ENCODE results near the gene FMN2. TPM values are rescaled to one million over a fixed set of nuclear protein-coding genes. Genes with fewer than 3 reads are reported as not detected.

FMN2 gene
- polyA plus RNA-seq, 3 donors = not detected

GRCh38 chr1:240508201-240508600 is 416.5 kb downstream of the FMN2 start:
- Mint-ChIP-seq H3K27ac (no peak overlapping the region), H3K36me3 (no peaks in the 10 kb centered on the region), H3K4me1 (no peaks in the 10 kb centered on the region), H3K9me3 (peaks cover 0 to 22% (median 5%) of the 10 kb centered on the region in 7 donors), H3K27me3 (ENCODE audit: low read depth in 3 of 3) (no peaks in the 10 kb centered on the region), H3K4me3 (no peak overlapping the region)
- Histone ChIP-seq H3K9ac (ENCODE audit: insufficient read depth, low read length, poor library complexity, severe bottlenecking) (no peak overlapping the region), H3K4me1 (ENCODE audit: control insufficient read depth in 1 of 2, insufficient read depth in 2 of 2, low read length in 2 of 2) (no peaks in the 10 kb centered on the region), H3K79me2 (ENCODE audit: insufficient read depth, low read length) (no peaks in the 10 kb centered on the region), H4K20me1 (ENCODE audit: insufficient read depth, low read length) (no peaks in the 10 kb centered on the region), H3K27ac (ENCODE audit: low read depth in 1 of 2, low read length in 2 of 2) (no peak overlapping the region), H3K4me3 (replicated peaks in 1 of 3; ENCODE audit: low read depth in 2 of 3, low read length in 3 of 3) (no peak overlapping the region), H3K4me2 (replicated peaks; ENCODE audit: extremely low read depth, low read length, poor library complexity, severe bottlenecking) (no peak overlapping the region), H2AFZ (ENCODE audit: insufficient read depth, low read depth, low read length, poor library complexity, severe bottlenecking) (no peak overlapping the region), H3K36me3 (replicated peaks in 1 of 2; ENCODE audit: control insufficient read depth in 1 of 2, insufficient read depth in 2 of 2, low read length in 2 of 2) (no peaks in the 10 kb centered on the region), H3K9me3 (replicated peaks in 1 of 2; ENCODE audit: control insufficient read depth in 1 of 2, insufficient read depth in 1 of 2, low read length in 2 of 2) (no peaks in the 10 kb centered on the region), H3K27me3 (ENCODE audit: control insufficient read depth in 2 of 2, insufficient read depth in 2 of 2, low read length in 2 of 2) (no peaks in the 10 kb centered on the region)
- TF ChIP-seq CTCF (IDR thresholded peaks at IDR 0.05) = no peak
- no CpG with 5 or more reads among the region's 3 CpGs for WGBS (ENCODE audit: insufficient coverage)
- no peak for DNase-seq
- intact Hi-C loops (cut with micrococcal nuclease) = no loop called here

- no peaks in the 10 kb centered on the region for H3K36me3 ChIP-seq (replicated peaks in 1 of 2; ENCODE audit: control insufficient read depth in 1 of 2, insufficient read depth in 2 of 2, low read length in 2 of 2)
- no peak for TF ChIP-seq CTCF (IDR thresholded peaks at IDR 0.05)
- intact Hi-C loops (cut with micrococcal nuclease) = no loop called here
- no peak overlapping the region for H3K9ac ChIP-seq (ENCODE audit: insufficient read depth, low read length, poor library complexity, severe bottlenecking)
- Mint-ChIP-seq H3K4me3 (no peak overlapping the region), H3K36me3 (no peaks in the 10 kb centered on the region), H3K4me1 (no peaks in the 10 kb centered on the region), H3K27ac (no peak overlapping the region), H3K27me3 (ENCODE audit: low read depth in 3 of 3) (no peaks in the 10 kb centered on the region), H3K9me3 (peaks cover 0 to 25% (median 5%) of the 10 kb centered on the region in 7 donors)
- no peaks in the 10 kb centered on the region for H3K79me2 ChIP-seq (ENCODE audit: insufficient read depth, low read length)
- no peak overlapping the region for H3K27ac ChIP-seq (ENCODE audit: low read depth in 1 of 2, low read length in 2 of 2)
- no peaks in the 10 kb centered on the region for H4K20me1 ChIP-seq (ENCODE audit: insufficient read depth, low read length)
- no peaks in the 10 kb centered on the region for H3K9me3 ChIP-seq (replicated peaks in 1 of 2; ENCODE audit: control insufficient read depth in 1 of 2, insufficient read depth in 1 of 2, low read length in 2 of 2)
- H3K4me1 ChIP-seq (ENCODE audit: control insufficient read depth in 1 of 2, insufficient read depth in 2 of 2, low read length in 2 of 2) = no peaks in the 10 kb centered on the region
- H3K4me2 ChIP-seq (replicated peaks; ENCODE audit: extremely low read depth, low read length, poor library complexity, severe bottlenecking) = no peak overlapping the region
- no peaks in the 10 kb centered on the region for H3K27me3 ChIP-seq (ENCODE audit: control insufficient read depth in 2 of 2, insufficient read depth in 2 of 2, low read length in 2 of 2)
- WGBS (ENCODE audit: insufficient coverage) = 50% methylated on average over 1 of the region's 2 CpGs
- no peak overlapping the region for H2AFZ ChIP-seq (ENCODE audit: insufficient read depth, low read depth, low read length, poor library complexity, severe bottlenecking)
- DNase-seq = no peak
- no peak overlapping the region for H3K4me3 ChIP-seq (replicated peaks in 1 of 3; ENCODE audit: low read depth in 2 of 3, low read length in 3 of 3)
These were observed 417.3 kb downstream of the FMN2 start for GRCh38 chr1:240508950-240509349.
